ENCODE data around the gene LEF1.

LEF1 gene

GRCh38 chr4:108113229-108113628 lies 55.5 kb downstream of the LEF1 start:
- Mint-ChIP-seq H3K9me3 (no peaks in the 10 kb centered on the region), H3K27ac (peak overlapping the region; percentile 77), H3K27me3 (ENCODE audit: low read depth, poor library complexity) (no peaks in the 10 kb centered on the region), H3K4me1 (peaks cover 90% of the 10 kb centered on the region), H3K36me3 (ENCODE audit: low read depth) (peaks cover 18% of the 10 kb centered on the region), H3K4me3 (peak overlapping the region; percentile 53)
- no peak for TF ChIP-seq CTCF (IDR thresholded peaks at IDR 0.05)
- DNase-seq, result no peak

- Mint-ChIP-seq H3K27ac (no peak overlapping the region), H3K27me3 (ENCODE audit: low read depth, poor library complexity) (no peaks in the 10 kb centered on the region), H3K9me3 (no peaks in the 10 kb centered on the region), H3K36me3 (ENCODE audit: low read depth) (peaks cover 22% of the 10 kb centered on the region), H3K4me3 (no peak overlapping the region), H3K4me1 (peaks cover 86% of the 10 kb centered on the region)
- no peak for DNase-seq
- TF ChIP-seq CTCF (IDR thresholded peaks at IDR 0.05), result no peak
These were observed 57.0 kb downstream of the LEF1 start for GRCh38 chr4:108111781-108112180.

- Mint-ChIP-seq H3K9me3 (no peaks in the 10 kb centered on the region), H3K4me1 (peaks cover 78% of the 10 kb centered on the region)
These were observed 58.3 kb downstream of the LEF1 start for GRCh38 chr4:108110450-108110849.

GRCh38 chr4:108109997-108110416 lies 58.7 kb downstream of the LEF1 start:
- Mint-ChIP-seq H3K4me1 (peaks cover 73% of the 10 kb centered on the region), H3K27ac (peak overlapping the region; percentile 68), H3K9me3 (no peaks in the 10 kb centered on the region), H3K4me3 (no peak overlapping the region), H3K27me3 (ENCODE audit: low read depth, poor library complexity) (no peaks in the 10 kb centered on the region), H3K36me3 (ENCODE audit: low read depth) (peaks cover 36% of the 10 kb centered on the region)
- DNase-seq, result no peak
- TF ChIP-seq CTCF (IDR thresholded peaks at IDR 0.05), result no peak

More at GRCh38 chr4:108110450-108110849, 58.3 kb downstream of the LEF1 start:
- DNase-seq, result no peak
- no peak overlapping the region for H3K4me3 Mint-ChIP-seq
- H3K27me3 Mint-ChIP-seq (ENCODE audit: low read depth, poor library complexity), result no peaks in the 10 kb centered on the region
- peak overlapping the region; percentile 68 for H3K27ac Mint-ChIP-seq
- TF ChIP-seq CTCF (IDR thresholded peaks at IDR 0.05), result no peak
- peaks cover 35% of the 10 kb centered on the region for H3K36me3 Mint-ChIP-seq (ENCODE audit: low read depth)

- Mint-ChIP-seq H3K36me3 (ENCODE audit: low read depth) (peaks cover 40% of the 10 kb centered on the region), H3K27me3 (ENCODE audit: low read depth, poor library complexity) (no peaks in the 10 kb centered on the region), H3K4me3 (no peak overlapping the region), H3K9me3 (no peaks in the 10 kb centered on the region), H3K27ac (peak overlapping the region; percentile 90), H3K4me1 (peaks cover 64% of the 10 kb centered on the region)
- TF ChIP-seq CTCF (IDR thresholded peaks at IDR 0.05), result no peak
- DNase-seq, result no peak
These were observed 59.6 kb downstream of the LEF1 start for GRCh38 chr4:108109111-108109510.

GRCh38 chr4:108107729-108108382 lies 60.9 kb downstream of the LEF1 start:
- Mint-ChIP-seq H3K9me3 (no peaks in the 10 kb centered on the region), H3K27ac (peak overlapping the region; percentile 34), H3K4me1 (peaks cover 52% of the 10 kb centered on the region), H3K4me3 (no peak overlapping the region), H3K36me3 (ENCODE audit: low read depth) (peaks cover 50% of the 10 kb centered on the region), H3K27me3 (ENCODE audit: low read depth, poor library complexity) (no peaks in the 10 kb centered on the region)
- no peak for TF ChIP-seq CTCF (IDR thresholded peaks at IDR 0.05)
- DNase-seq, result no peak
